Tibial artery (tissue), 4 donors: Measurements from ENCODE around the gene DNAJC1.

Source experiments
- DNase-seq, 2 donors: peaks; one replicate each; pipeline ENCODE4 v3.0.0-alpha.2; 2019
- H3K27ac ChIP-seq, 2 donors: fragments of 200-600 bp; sonication (generic) in 1 of 2; 1 replicate in 1 of 2; 2 replicates in 1 of 2; pipeline ENCODE4 v1.5.1; 2018 to 2019; ENCODE audit warnings: mild to moderate bottlenecking in 1 of 2
- H3K27me3 ChIP-seq, 2 donors: fragments of 200-600 bp; sonication (generic) in 1 of 2; one replicate each; pipeline versions ENCODE4 v1.5.1 to v1.6.0; 2016 to 2019
- H3K36me3 ChIP-seq, 3 donors: fragments of 200-600 bp; sonication (generic) in 2 of 3; one replicate each; pipeline ENCODE4 v1.5.1; 2016 to 2019; ENCODE audit warnings: mild to moderate bottlenecking in 2 of 3
- H3K4me1 ChIP-seq, 4 donors: fragments of 200-600 bp; sonication (generic) in 2 of 4; 1 replicate in 3 of 4; 2 replicates in 1 of 4; pipeline ENCODE4 v1.5.1; 2016 to 2019
- H3K4me3 ChIP-seq, 2 donors: fragments of 200-600 bp; sonication (generic) in 1 of 2; 1 replicate in 1 of 2; 2 replicates in 1 of 2; pipeline ENCODE4 v1.5.1; 2018 to 2019; ENCODE audit warnings: mild to moderate bottlenecking in 2 of 2
- H3K9me3 ChIP-seq, 3 donors: fragments of 200-600 bp; sonication (generic) in 1 of 3; one replicate each; pipeline ENCODE4 v1.5.1; 2016 to 2019
- CTCF ChIP-seq, 2 experiments: fragments of 200-600 bp in 1 of 2; fragments of 450-650 bp in 1 of 2; IDR thresholded peaks; one replicate each; pipeline ENCODE4 v1.5.1; 2017 to 2019; ENCODE audit warnings: antibody characterized with exemption in 2 of 2, mild to moderate bottlenecking in 1 of 2, moderate library complexity in 1 of 2
- intact Hi-C: fragments of 100-400 bp; cut with DNase I; formaldehyde crosslinking; loops from one replicate; pipeline ENCODE4 v1.15.0; 2023; ENCODE audit warnings: low total_unique reads

The DNAJC1 gene

GRCh38 chr10:21944727-21945386 is 58.7 kb downstream of the DNAJC1 start:
- no peaks in the 10 kb centered on the region for H3K9me3 ChIP-seq
- H3K4me3 ChIP-seq: no peak overlapping the region
- no peaks in the 10 kb centered on the region for H3K36me3 ChIP-seq
- intact Hi-C loops: no loop called here
- TF ChIP-seq CTCF (IDR thresholded peaks at IDR 0.05): no peak
- no peak overlapping the region for H3K27ac ChIP-seq
- DNase-seq: no peak
- H3K27me3 ChIP-seq: no peaks in the 10 kb centered on the region
- peaks cover 0 to 10% (median 0%) of the 10 kb centered on the region in 4 donors for H3K4me1 ChIP-seq

- no peak for DNase-seq
- Histone ChIP-seq H3K36me3 (no peaks in the 10 kb centered on the region), H3K4me1 (peaks cover 0 to 10% (median 0%) of the 10 kb centered on the region in 4 donors), H3K27ac (no peak overlapping the region), H3K9me3 (no peaks in the 10 kb centered on the region), H3K4me3 (no peak overlapping the region), H3K27me3 (no peaks in the 10 kb centered on the region)
- no peak for TF ChIP-seq CTCF (IDR thresholded peaks at IDR 0.05)
- intact Hi-C loops: no loop called here
Measured at GRCh38 chr10:21943633-21944265, 59.8 kb downstream of the DNAJC1 start.

- no peak for DNase-seq
- Histone ChIP-seq H3K4me1 (no peaks in the 10 kb centered on the region), H3K9me3 (peaks cover 0 to 23% (median 4%) of the 10 kb centered on the region in 3 donors), H3K27me3 (no peaks in the 10 kb centered on the region), H3K36me3 (peaks cover 0 to 6% (median 0%) of the 10 kb centered on the region in 3 donors), H3K4me3 (no peak overlapping the region), H3K27ac (no peak overlapping the region)
- no peak for TF ChIP-seq CTCF (IDR thresholded peaks at IDR 0.05)
- intact Hi-C loops: loop anchor here (5.0 kb wide), 1 partner anchor 1193 kb away; no protein-coding TSS in a partner anchor
Measured at GRCh38 chr10:21935439-21936023, 68.0 kb downstream of the DNAJC1 start.

GRCh38 chr10:21934307-21934706 is 69.2 kb downstream of the DNAJC1 start:
- no peak for DNase-seq
- H3K9me3 ChIP-seq: peaks cover 0 to 23% (median 4%) of the 10 kb centered on the region in 3 donors
- intact Hi-C loops: no loop called here
- H3K4me3 ChIP-seq: no peak overlapping the region
- H3K27me3 ChIP-seq: no peaks in the 10 kb centered on the region
- no peak for TF ChIP-seq CTCF (IDR thresholded peaks at IDR 0.05)
- no peak overlapping the region for H3K27ac ChIP-seq
- peaks cover 0 to 6% (median 0%) of the 10 kb centered on the region in 3 donors for H3K36me3 ChIP-seq
- H3K4me1 ChIP-seq: no peaks in the 10 kb centered on the region

- H3K27me3 ChIP-seq: no peaks in the 10 kb centered on the region
- TF ChIP-seq CTCF (IDR thresholded peaks at IDR 0.05): no peak
- intact Hi-C loops: no loop called here
- H3K36me3 ChIP-seq: no peaks in the 10 kb centered on the region
- DNase-seq: no peak
- H3K9me3 ChIP-seq: no peaks in the 10 kb centered on the region
- no peak overlapping the region for H3K4me3 ChIP-seq
- H3K4me1 ChIP-seq: peaks cover 0 to 16% (median 2%) of the 10 kb centered on the region in 4 donors
- H3K27ac ChIP-seq: no peak overlapping the region
Measured at GRCh38 chr10:21929070-21929469, 74.5 kb downstream of the DNAJC1 start.
